Kidney glomerular epithelial cell (primary cell): ENCODE results near the gene DTHD1.

Source experiments
- DNase-seq: peaks from one replicate; lab custom pipeline; 2025; lab: John Stamatoyannopoulos, UW

Gene DTHD1

DNA sequence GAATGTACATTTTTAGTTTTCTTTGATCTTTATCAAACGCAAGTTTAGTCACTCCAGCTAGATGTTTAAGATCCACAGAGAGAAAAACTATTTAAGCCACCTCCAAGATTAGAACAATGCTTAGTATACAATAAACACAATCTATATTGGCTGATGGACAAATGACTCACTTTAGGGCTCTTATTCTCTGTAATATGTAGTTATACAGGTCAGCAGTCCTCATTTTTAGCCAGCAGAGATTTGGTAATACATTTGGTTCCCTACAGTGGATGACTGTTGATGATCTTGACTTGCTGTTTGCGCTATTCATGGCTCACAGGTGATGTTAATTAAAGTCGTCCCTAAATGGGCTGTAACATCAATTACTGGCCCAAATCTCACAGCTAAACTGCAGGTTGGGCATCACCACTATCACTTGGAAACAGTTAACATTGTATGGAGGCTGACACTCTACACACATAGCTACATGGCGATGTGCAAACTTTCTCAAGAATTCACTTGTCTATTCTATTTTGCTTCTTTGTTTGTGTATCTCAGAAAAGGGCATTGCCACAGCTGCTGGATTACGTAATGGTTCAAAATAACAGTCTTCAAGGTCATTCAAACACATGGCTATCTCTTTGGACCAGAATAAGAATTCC lies 11.8 kb upstream of the DTHD1 start:
- DNase-seq, result no peak

DNA sequence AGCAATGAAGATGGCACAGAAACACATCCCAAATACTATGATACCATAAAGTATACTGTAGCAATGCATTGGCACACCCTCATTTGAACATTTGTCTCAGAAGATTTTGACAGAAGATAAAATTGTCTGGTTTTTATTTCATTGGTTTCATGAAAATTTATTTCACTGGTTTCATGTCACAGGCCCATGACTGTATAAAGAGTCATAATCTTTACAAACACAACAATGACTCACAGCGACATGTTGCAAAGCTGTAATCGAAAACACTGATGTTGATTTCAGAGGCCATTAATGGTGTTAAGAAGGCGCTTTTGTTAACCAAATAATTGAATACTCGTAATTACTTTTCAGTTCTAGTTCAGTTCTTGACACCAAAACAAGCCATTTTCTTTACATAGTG lies 8.1 kb upstream of the DTHD1 start:
- no peak for DNase-seq

DNA sequence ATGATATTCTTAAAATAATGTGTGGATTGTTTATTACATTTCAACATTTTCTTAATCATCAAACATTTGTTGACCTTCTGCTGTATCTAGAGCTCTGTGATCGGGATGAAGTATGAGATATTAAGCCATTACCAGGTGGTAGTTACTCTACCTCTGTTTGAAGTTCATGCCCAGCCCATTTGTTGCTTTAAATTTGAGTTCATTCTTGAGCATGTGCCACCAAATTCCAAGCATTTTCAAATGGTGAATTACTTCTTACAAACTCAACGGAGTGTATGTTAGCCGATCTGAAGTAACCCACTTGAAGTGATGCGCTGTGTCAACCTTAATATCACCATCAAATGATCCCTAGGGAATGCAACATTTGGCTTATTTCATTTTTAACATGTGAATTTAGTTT lies 7.3 kb upstream of the DTHD1 start:
- peak; percentile 33 for DNase-seq

DNA sequence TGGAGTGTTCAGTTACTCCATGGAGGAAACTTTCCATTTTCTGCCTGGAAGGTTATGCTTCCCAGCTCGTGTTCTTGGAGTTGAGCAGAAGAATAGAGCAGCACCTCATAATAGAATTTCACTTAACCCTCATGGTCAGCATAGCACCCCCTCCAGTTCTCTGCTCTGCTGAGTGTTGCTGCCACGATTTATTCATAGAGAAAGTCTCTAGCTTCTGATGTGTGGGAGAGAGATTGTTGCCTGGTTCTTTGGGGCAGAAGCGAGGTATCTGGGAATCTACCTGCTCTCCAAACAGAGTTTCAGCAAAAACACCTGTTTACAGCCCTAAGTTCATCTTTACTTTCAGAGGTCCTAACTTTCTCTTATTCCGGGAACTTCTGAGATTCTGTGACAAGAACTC lies 3.9 kb upstream of the DTHD1 start:
- DNase-seq, result no peak

DNA sequence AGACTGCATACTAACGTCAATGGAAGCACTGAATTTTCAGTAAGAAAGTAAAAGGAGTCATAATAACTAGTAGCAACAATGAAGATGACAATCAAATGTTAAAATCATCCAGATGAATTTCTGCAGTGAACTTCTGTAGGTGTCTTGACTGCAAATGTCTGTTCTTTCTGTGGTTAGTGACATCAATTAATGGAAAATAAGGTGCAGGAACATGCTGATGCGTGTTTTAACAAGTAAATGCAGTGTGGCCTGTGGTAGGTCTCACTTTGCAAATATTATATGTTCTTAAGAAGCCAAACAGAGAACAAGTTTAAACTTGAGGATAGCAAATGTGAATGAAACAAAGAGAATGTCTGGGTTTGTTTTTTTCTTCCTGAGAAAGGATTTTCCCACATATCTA lies 2.6 kb upstream of the DTHD1 start:
- DNase-seq, result no peak

DNA sequence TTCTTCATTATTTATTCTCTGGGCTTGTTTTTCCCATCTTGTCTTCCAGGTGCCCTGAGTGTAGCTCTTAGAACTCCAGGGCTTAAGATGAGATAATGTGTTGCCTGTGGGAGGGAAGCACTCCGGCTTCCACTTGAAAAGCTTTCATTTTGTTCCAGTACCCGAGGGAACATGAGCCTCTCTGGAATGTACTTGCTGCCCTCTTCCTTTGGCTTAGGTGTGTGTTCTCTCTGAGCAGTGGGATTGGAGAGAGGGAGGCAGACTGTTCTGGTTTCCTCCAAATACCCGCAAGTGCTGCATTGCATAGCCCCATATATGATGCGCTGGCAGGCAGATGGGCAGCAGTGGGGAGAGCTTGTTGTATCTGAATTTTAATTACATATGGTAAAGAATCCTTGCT lies 861 bp upstream of the DTHD1 start:
- peak; percentile 9 for DNase-seq

DNA sequence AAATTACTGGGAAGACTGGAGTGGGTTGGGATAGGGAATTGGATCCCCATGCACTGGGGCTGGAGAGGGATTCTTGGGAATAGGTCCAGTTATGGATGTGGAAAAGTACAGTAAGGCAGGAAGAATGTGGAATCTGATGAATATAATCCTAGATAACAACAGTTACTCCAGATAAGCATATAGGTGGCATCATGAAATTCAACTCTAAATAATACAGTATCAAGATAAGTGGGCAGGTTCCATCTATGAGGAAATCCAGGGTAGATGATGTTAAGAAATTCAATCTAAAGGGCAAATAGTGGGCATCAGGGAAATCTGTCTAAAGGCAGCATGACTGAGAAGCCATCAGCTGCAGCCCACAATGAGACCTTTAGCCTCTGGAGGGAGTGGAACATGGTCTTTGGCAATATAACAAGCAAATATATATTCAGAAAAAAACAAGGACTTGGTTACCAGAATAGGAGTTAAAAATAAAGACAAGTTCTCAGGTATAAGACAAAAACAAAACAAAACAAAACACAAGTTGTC lies 1.2 kb downstream of the DTHD1 start:
- DNase-seq, result no peak

DNA sequence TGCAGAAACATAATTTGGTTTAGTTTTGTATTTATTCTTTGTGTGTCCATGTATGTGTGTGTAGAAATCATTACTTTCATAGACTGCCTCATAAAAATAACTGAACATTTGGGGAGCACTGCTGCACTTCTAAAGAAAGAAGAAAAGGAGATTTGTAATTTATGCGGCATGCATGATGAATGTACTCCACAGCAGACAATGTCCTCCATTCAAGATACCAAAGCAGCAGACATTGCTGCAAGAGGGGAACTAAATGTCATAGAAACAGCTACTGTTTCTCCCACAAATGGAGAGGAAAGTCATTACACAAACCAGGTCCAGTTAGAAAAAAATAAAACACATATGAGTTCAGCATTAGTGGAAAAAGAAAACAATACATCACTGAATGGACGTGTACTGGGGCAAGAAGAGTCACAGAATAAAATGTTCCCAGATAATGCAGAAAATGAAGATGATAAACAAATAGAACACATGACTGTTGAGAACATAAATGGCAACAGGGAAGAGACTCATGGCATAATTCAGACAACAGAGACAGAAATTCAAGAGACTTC lies 2.6 kb downstream of the DTHD1 start:
- DNase-seq, result no peak

DNA sequence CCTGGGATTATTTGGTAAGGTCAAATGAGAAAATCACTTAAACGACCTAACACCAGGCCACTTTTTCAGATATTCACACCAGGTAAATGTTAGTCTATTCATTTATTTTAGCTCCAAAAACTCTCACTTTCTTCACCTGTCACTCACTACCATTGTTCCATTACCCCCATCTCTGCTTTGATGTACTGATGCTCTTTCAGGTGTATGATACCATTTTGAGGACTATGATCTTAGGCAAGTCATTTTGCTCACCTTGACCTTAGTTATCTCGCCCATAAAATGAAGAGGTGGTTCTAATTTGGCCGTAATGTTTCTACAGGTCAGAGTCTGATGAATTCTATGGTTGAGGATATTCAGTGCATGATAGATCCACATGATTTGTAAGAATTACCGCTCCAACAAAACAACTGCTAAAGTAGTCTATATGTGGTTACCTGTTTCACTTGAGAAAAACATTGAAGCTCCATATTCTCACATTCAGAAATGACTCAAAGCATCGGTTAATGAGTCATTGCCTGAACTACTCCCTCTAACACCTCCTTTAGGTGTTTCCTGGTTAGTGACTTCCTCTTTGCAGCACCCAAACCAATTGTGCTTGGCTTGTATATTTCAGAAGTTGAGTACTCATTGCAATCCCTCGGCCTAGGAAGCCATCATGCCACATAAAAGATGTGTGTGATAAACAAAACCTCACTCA lies 4.5 kb downstream of the DTHD1 start:
- peak; percentile 17 for DNase-seq

DNA sequence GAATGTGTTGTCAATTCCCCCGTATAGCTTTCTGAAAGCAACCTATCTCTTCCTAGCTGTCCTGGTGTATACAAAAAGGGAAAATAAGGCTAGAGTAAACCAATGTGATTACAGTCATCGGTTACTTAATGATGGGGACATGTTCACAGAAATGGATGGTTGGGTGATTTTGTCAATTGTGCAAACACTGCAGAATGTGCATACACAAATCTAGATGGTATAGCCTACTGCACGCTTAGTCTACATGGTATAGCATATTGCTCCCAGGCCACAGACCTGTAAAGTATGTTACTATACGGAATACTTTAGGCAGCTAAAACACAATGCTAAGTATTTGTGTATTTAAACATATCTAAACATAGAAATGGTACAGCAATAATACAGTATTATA lies 5.1 kb downstream of the DTHD1 start:
- DNase-seq, result no peak

DNA sequence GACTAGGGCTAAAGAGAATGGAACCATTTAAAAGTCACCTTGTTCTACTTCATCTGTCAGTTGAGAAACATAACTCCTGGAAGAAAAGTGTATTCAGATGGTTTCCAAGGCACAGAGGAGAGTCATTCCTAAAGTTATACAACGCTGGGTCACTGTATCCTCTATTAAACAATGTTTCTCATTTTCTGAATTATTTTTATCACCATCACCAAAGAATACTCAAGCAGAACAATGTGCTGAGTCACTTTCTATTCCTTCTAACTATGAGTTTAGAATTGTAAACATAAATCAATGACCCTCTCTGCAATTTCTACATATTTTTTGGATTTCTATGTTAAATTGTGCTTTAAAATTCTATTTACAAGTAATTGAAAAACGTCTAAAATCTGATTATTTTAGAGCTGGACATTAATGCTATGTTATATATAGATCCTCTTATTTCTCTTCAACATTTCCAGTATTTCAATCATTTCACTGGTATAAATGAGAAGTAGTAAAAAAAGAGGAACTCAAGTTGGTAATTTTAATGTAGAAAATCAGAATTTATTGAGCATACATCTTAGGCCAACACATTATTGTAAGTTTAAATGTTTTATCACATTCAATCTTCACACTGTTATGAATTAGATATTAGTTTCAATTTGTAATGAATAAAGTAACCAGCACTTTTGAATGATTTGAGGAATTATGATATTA lies 7.5 kb downstream of the DTHD1 start:
- peak; percentile 28 for DNase-seq

DNA sequence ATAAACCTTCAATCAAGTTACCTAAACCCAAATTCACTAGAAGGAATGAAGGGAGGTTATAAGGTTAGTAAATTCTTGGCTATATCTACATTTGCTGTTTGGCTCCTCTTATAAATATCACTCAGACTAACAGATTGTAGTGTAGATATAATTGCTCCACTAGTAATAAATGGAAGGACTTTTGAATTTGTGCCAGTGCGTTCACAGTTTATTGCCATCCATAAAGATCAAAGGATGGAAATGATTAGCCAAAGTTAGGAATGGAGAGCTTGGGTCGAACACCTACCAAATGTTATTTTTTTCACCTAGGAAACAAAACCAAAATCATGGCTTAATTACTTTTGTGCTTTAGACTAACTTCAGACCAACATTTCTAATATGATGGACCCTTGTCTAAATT lies 9.2 kb downstream of the DTHD1 start:
- DNase-seq, result no peak

DNA sequence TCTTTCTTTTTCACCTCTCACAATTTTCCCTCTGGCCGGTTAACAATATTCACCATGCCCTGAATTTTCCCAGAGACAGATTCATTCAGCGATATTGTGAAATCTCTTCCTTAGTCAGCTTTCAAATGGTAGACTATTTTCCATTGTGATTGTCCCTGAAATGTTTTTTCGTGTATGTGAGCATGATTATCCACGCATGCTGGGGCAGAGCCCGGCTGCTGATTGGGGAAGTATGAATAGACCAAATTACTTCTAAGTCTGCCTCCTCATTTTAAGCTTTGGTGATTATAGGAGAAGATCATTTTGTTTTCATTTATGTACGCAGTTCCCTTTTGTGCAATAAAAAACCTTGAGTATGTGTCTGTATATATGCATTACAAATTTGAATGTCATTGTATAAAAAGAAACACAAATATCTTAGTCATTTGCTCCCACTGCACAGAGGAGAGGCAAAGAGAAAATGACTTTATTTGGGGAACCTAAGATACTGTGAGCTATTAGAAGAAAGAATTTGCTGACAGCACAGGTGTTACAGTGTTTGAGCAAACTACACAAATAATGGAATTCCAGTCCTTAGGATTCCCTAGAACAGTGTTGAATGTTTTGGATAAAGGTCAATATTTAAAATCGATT lies 11.3 kb downstream of the DTHD1 start:
- peak; percentile 80 for DNase-seq

DNA sequence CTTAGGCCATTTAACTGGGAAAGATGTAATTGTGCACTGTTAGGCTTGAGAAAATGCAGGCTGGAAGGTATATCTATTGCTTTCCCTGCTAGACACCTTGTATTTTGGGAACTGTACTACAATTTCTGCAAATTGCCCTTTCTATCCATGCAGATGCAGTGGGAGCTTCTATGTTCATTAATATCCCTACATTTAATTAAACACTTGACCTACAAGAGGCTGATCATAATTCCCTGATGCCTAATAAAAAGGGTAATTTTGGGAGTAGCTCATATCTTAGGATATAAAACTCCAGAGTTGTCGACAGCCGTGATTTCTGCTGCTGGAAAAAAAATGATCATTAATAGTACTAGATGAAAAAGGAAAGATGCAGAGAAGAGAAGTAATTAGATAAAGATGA lies 19.7 kb downstream of the DTHD1 start:
- no peak for DNase-seq

DNA sequence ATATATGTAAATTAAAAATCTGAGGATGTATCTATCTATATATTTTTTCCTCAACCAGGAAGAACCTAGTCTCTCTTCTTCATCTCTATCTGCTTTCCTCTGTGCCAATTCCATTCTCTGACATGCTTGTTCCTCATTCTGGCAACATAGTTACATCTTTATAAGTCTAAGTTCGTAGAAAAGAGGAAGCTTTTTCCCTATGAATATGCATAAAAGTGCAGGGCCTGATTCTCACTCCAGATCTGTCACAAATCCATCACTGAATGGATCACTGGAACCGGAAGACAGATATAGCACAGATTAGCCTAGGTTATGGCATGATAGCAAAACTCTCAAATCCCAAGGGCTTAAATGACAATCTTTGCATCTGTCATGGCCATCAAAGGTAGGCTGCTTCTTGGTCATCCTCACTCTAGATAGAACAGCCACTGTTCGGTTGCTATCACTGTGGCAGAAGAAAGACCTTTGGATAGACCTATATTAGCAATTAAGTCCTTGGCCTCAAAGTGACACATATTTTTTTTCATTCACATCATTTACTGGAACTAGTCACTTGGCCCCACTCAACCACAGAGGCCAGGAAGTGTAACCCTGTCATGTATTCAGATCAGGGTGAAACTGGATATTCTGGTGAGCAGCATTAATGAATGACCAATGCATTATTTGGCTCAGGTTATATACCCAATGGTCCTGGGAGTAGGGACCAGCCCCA lies 22.2 kb downstream of the DTHD1 start:
- no peak for DNase-seq

DNA sequence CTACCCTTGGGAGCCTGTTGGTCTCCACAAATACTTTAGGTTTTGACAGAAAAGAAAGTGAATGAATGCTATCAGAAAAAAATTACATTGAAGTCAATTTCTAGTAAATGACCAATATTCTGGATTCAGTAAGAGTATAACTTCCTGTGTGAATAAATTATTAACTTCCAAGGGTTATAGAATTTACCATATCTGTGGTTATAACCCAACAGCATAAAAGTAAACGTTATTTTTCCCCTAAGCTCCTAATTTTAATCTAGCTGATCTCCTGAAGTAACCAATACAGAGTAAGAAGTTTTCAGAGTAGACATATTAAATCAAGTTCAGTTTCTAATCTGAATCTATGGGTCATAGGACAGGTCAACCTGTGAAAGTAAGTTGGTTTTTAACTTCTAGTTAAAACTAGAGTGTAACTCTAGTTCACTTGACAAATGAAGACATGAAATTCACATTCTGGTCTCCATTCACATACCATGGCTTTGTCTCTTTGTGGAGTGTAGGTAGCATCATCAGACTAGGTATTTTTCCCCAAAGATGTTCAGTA lies 22.8 kb downstream of the DTHD1 start:
- DNase-seq, result no peak

DNA sequence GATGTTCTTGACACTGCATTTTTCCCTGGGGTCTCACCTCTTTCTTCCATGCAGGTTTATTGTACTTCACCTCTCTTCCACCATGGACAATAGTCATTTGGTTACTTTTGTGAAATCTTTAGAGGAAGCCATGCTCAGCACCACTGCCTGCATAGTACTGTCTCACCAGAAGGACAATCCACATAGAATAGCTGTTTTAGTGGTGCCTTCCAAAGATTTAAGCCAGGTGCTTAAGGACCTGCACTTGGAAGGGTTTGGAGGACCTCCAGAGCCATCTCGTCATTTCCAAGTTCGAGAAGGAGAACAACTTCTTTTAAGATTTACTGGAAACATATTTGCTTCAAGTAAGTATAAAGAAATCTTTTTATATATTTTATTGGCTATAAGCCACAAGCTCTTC lies 26.7 kb downstream of the DTHD1 start:
- DNase-seq, result no peak

DNA sequence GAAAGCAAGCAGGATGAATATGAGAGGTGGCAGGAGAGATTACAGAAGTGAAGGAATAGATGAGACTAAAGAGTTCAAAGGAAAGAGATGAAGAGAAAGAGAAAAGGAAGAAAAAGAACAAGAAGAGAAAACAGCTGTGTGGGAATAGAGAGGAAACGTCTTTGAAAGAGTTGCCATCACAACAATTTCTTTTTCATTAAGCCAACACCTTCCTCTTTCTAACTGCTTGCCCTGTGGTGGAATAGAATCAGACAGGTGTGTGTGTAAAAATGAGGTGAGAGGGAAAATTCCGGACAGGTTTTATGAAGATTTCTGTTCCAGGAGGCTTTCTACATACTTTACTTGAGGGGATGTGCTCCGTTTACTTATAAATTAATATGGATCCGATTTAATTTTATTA lies 28.8 kb downstream of the DTHD1 start:
- no peak for DNase-seq

DNA sequence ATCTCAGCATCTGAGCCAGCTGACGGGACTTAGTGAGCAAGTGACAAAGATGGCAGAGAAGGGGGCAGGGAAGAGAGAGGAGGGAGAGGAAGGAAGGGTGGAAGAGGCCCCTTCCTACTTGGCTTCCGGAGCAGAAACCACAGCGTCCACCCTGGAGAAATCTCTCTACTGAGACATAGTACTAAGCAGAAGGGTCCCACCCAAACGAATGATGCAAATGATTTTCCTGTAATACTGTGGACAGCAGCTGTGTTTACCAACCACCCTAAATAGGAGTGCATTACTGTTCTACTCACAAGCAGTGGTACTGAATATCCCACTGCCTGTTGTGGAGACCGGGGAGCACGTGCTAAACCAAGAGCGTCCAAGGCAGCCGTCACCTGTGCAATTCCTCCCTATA lies 29.4 kb downstream of the DTHD1 start:
- DNase-seq, result no peak

DNA sequence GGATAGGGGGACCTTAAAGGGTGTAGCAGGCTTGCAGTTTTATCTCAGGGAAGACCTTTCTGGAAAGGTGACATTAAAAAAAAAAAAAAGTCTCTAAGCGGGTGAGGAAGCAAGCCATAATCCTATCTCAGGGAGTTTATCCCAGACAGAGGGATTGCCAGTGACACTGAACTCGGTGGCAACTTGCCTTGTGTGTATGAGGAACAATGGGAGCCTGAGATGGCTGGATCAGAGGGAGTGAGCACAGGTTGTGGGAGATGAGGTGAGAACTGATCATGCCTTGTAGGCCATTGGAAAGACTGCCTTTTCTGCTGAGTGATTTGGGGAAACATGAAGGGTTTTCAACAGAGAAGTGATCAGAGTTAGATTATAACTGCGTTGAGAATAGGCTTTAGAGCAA lies 31.1 kb downstream of the DTHD1 start:
- DNase-seq, result no peak

DNA sequence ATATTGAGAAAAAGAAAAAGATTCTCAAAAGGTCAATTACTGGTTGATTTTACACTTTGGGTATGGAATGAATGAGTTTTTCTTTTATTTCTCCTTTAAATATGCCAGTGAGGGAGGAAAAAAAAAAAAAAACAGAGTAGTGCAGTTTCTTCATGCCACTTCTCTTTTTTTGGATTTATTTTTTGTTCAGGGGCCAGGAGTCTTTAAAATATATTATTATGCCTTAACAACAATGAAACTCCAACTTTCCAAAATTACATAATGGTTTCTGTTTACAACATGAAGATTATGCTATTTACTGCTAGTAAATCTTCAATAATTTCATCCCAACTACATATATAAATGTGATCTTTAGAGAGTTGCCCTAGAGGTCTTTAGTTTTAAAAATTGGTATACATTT lies 31.9 kb downstream of the DTHD1 start:
- no peak for DNase-seq

DNA sequence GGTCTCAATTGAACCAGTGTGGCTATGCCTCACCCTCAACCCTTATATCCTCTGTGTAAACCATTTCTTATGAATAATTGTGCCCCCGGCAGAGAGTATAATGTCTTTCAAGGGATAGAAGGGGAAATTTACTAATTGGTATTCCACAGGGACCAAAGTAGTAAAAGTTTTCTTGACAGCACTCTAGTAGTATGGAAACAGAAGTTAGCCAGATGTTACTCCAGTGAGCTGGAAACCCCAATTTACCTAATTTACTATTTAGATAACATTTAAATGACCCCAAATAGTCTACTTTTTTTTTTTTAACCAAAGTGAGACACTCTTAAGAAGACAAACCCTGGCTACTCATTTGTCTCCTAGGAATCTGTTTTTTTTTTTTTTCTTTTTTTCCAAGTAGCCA lies 32.3 kb downstream of the DTHD1 start:
- DNase-seq, result no peak
